GM18909 (cell line): Measurements from ENCODE around the gene MIXL1.
"Not testable (repeated sequence)": the region's sequence is repeated elsewhere in the genome, so short reads cannot be mapped to it uniquely, and the experiment has no call there.

Experiments
- ATAC-seq: cut with Tn5 transposase; IDR thresholded peaks from one replicate; pipeline ENCODE4 v1.9.1; 2021; ENCODE audit warnings: mild to moderate bottlenecking; ENCODE audit not compliant: unreplicated experiment, poor library complexity

Gene MIXL1

DNA sequence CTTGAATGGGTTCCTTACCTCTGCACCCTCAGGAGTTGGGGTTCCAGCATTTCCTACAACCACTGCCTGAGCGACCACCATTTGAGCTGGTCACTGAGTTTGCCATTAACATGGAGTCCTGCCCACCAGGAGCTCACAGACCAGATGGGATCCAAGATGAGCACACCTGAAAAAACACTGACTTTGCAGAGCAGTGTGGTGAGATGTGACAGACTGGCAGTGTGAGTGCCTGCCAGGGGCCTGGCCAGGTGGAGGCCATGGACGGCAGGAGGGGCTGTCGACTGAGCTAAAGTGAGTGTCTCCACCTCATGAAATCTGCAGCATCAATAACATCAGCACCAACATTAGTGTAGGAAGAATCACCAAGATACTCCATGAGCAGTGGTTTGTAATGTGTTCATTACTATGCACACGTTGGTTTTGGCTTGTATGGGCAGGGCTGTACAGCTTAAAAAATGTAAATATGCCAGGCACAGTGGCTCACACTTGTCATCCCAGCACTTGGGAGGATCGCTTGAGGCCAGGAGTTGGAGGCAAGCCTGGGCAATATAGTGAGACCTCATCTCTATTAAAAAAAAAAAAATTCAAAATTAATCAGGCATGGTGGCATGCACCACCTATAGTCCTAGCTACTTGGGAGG is 12.2 kb upstream of the MIXL1 start:
- no peak for ATAC-seq

DNA sequence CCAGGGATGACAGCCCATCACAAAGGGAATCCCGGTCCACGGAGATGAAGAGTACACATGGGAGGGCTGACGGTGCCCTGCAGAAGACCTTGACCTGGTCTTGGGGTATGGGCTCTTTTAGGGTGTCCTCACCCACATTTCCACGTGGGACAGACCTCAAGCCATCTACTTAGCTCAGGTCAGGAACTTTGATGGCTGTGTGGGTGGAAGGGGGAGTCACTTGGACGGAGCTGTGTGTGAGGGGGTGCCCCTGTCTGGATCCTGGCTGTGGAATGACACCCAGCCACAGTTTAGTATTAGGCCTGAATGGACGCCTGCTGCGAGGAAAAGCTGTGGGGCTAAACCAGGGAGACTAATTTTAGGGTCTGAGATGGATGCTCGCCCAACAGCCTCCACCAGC is 10.9 kb upstream of the MIXL1 start:
- ATAC-seq, result no peak

DNA sequence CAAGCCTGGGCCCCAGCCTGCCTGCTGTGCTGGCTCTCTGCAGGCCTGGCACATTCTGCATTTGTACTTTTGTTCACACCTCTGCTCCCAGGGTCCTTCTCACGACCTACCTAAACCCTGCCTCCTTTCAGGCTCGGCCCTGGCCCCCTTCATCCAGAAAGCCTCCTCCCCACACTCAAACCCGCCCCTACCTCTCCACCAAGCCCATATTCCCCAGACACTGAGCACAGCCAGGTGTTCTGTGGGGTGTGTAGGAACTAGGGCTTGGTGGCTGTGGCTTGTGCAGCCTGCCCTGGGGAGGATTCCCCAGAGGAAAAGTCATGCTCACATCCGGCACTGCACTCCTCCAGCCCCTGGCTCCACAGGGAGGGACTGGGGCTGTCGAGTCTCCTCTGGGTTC is 8.2 kb upstream of the MIXL1 start:
- ATAC-seq, result no peak

DNA sequence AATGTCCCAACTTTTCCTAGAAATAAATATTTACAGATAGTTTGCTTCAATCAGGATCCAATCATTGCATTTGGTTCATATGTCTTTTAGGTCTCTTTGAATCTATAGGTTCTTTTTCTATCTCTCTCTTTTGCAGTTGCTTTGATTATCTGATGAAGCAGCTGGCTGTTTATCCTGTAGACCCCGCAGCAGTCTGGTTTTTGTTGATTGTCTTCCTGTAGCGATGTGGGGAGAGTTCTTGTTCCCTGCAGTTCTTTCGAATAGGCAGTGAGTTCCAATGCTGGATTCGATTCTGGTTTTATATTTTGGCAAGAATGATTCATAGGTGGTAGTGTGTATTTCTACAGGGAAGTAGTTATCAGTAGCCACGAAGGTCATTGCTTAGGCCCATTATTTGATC is 7.4 kb upstream of the MIXL1 start:
- no peak for ATAC-seq

DNA sequence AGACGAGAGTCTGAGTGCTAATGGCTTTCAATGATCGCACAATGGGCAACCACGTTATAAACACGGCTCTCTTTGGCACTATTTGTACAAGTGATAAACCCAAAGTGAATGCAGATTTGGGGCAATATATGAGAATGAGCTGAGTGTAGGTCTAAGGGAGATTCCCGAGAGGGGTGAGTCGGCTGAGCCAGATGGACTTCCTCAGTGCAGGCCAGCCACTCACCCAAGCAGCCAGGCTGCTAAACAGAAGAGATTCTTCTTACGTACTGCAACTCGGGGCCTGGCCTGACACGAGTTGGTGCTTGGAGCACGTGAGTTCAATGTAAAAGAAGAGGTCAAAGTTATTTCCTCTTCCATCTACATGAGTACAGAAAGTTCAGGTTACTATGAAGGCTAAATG is 6.2 kb upstream of the MIXL1 start:
- no peak for ATAC-seq

DNA sequence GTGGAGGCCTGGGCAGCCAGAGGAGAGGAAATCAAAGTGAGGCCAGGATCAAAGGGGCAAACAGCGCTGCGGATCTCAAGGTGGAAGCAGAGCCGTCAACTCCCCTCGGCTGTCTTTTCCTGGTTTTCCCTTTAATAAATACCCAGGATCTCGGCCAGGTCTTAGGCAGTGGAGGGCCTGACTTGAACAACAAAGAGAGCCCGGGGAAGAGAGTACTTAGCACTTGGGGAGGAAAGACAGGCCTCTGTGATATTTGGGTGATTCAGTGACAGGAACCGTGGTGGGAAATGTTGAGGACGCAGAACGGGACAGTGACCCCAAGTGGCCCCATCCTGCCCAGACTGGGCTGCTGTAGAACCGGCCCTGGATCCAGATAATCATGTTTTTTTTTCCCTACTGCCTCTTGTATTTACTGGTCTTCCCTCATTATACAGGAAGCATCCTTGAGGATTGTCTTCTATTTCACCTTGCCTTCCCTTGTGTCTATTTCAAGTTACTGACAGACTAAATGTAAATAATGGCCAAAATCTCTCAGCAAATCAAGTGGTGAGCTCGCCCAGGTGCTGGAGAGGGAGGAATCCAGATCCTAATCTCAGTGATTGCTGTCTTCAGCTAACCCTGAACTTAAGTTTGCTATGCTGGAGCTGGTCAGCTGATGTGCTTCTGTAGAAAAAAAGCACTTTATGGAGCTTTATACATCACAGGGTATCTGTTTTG is 2.8 kb upstream of the MIXL1 start:
- ATAC-seq, result no peak

DNA sequence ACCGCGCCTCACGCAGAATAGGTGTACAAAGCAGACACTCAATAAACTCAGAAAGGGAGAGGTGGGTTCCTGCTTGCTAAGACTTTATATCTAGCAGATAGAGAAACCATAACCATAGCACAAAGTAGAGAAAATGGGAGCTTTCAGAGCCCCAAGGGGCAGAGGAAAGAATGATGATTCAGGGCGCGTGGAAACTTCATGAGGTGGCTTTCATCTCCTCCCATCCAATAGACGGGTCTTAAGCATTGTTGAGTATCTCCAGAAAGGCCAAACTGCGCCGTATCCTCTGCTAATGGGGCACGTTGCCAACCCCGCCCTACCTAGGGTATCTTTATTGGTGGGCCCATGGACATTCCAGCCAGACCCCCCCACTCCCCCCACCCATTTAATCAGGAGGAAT is 778 bp upstream of the MIXL1 start:
- ATAC-seq, result no peak

DNA sequence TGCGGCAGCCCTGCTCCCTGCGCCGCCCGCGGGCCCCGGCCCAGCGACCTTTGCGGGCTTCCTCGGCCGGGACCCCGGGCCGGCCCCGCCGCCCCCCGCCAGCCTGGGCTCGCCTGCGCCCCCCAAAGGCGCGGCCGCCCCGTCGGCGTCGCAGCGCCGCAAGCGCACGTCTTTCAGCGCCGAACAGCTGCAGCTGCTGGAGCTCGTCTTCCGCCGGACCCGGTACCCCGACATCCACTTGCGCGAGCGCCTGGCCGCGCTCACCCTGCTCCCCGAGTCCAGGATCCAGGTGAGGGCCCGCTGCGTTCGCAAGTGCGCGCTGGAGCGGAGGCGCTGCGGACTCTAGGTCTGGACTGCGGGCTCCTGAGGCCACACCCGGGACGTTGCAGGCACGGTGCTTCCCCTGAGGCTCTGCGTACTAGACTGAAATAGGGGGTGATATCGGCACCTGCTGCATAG is 351 bp downstream of the MIXL1 start:
- ATAC-seq, result peak; percentile 67

DNA sequence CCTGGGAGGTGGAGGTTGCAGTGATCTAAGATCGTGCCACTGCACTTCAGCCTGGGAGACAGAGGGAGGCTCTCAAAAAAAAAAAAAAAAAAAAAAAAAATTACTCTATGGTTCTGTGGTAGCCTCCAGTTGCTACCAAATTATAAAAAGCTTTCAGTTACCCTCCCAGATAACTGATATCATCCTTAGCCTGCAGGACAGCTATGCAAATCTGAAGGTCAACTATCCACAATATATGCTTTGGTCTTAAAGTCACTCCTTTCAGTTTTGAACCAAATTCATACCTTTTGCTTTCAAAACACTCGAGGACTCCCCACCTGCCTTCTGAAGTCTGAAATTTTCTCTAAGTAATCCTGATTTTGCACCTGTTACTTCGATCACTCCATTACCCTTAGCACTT is 3.1 kb downstream of the MIXL1 start:
- no peak for ATAC-seq

DNA sequence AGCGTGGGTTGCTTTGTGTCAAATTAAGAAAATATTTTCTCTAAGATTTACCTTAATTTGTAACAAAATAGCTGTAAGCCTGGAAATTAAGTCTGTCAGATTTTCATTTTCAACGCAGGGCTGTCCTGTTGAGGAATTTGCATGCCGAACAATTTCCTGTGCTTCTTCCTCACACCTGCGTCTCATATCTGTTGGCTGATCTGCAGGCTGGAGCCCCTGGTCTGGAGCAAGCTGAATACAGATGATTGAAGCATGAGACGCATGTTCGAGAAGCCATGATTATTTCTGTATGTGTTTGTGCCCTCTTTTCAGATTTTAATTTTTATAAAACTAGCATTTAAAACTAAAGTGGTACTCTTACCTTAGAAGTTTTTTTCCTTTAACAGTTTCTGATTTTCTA is 9.8 kb downstream of the MIXL1 start:
- no peak for ATAC-seq

DNA sequence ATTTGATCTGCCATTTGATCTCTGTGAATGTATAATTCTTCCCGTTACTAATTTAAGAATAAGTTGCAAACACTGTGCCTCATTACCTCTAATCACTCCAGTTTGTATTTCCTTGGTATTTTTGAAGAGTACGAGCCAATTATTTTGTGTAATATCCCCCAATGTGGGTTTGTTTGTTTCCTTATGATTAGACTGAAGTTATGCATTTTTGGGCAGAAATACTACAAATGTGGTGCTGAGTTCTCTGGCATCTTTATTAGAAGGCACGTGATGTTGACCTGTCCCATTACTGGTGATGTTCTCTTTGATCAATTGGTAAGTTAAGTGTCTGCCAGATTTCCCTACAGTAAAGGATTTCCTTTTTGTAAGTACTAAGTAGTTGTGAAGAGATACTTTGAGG is 10.3 kb downstream of the MIXL1 start:
- ATAC-seq, result no peak

DNA sequence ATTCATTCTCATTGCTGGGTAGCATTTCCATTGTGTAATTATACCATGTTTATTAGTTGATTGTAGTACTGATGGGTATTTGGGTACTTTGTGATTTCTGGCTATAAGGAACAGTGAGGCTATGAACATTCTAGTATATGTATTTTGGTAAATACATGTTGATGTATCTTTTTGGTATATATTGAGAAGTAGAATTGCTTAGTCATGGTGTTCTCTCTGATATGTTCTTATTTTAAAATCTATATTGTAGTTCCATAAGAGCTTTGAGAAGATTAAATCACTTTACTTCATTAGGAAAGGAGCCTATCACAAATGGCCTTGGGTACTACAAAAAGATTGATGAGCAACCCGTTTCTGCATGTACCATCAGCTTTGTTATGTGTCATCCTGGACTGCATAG is 13.4 kb downstream of the MIXL1 start:
- no peak for ATAC-seq

DNA sequence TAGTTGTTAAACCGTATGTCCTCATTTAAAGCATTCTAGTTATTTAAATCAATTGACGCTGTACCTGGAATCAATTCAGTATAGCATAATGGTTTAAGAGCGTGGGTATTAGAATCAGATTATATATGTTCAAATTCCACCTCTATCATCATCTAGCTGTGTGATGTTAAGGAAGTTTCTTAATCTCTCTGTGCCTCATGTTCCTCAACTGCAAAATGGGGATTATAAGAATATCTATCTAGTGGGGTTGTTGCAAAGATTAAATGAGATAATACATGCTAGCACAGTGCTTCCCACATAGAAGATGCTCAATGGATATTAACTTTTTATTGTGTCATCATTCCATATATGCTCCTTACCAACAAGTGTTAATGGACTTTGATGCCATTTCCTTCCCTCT is 16.0 kb downstream of the MIXL1 start:
- ATAC-seq, result no peak

DNA sequence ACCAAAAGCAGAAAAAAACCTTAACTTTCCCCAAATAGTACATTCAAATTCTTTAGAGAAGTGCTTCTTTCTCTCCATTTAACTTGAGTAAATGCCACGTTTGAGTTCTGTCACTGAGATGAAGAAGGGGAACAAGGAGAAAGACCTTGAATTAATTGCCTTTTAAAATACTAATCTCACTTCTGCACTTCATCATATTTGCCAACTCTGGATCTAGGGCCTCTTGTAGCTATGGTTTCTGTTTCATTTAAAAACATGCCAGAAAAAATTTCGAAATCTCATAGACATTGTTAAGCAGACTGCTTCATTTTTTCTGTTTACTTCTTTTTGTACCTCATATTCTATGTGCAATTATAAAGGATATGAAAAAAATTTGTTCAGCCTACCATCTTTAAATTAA is 24.6 kb downstream of the MIXL1 start:
- ATAC-seq, result no peak

DNA sequence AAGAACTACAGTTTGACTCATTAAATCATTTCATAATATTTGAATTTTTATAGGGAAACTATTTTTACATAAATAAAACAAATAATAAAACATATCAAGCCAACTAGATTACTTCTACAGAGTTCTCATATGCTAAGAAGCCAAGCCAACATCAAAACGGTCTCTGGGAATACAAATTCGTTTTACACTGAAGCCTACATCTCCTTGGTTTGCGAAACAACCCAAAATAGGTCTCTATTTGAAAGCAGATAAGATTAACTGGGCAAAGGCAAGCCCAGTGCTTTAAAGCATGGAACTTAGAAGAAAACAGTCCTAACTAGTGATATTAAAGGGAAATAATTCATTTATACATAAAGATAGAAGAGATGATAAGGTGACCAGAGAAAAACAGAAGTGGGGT is 25.3 kb downstream of the MIXL1 start:
- no peak for ATAC-seq

DNA sequence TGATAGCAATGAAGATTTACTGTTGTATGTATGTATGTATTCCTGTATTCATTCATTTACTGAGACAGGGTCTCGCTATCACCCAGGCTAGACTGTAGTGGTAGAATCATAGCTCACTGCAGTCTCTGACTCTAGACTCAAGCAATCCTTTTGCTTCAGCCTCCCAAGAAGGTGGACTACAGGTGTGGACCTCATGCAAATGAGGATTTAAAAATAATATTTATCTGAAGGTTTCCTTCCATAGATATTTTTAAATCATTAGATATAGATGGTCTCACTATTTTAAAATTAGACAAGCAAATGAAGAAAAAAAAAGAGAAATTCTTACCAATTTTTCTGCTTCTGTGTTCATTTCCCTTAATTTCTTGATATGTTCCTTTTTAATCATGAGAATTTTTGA is 27.0 kb downstream of the MIXL1 start:
- ATAC-seq, result no peak

DNA sequence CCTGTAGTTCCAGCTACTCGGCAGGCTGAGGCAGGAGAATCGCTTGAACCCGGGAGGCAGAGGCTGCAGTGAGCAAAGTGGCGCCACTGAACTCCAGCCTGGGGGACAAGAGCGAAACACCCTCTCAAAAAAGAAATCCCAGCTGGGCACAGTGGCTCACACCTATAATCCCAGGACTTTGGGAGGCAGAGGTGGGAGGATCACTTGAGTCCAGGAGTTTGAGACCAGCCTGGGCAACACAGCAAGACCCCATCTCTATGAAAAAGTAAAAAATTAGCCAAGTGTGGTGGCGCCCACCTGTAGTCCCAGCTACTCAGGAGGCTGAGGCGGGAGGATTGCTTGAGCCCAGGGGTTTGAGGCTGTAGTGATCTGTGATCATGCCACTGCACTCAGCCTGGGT is 29.4 kb downstream of the MIXL1 start:
- ATAC-seq, result not testable (repeated sequence)

DNA sequence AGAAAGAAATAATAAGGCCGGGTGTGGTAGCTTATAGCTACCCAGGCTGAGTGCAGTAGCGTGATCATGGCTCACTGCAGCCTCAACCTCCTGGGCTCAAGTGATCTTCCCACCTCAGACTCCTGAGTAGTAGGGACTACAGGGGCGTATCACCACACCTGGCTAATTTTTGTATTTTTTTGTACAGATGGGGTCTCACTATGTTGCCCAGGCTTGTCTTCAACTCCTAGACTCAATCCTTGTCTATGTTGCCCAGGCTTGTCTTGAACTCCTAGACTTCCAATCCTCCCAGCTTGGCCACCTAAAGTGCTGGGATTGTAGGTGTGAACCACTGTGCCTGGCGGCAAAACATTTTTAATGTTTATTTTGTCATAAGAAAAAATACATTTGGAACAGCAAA is 30.5 kb downstream of the MIXL1 start:
- no peak for ATAC-seq

DNA sequence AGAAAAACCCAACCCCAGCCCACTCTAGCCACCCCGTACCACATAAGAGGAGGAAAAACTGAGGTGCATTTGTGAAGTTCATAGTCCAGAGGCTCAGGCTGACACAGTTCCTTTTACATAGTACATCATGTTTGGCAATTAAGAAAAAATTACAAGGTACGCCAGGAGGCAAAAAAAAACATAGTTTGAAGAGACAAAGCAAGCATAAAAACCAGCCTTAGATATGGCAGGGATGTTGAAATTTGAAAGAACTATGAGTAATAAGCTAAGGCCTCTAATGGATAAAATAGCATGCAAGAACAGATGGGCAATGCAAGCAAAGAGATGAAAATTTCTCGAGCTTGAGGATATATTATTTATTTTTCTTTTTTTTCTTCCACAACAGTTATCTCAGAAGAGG is 31.9 kb downstream of the MIXL1 start:
- ATAC-seq, result no peak

DNA sequence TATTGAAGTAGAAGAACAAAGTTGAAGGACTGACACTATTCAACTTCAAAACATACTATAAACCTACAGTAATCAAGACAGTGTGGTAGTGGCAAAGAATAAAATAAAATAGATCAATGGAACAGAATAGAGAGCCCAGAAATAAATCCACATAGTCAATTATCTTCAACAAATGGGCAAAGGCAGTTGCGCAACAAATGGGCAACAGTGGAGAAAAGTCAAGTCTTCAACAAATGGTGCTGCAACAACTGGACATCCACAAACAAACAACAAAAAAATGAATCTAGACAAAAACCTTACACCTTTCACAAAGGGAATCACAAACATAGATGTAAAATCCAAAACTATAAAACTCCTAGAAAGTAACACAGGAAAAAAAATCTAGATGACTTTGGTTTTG is 38.4 kb downstream of the MIXL1 start:
- no peak for ATAC-seq

DNA sequence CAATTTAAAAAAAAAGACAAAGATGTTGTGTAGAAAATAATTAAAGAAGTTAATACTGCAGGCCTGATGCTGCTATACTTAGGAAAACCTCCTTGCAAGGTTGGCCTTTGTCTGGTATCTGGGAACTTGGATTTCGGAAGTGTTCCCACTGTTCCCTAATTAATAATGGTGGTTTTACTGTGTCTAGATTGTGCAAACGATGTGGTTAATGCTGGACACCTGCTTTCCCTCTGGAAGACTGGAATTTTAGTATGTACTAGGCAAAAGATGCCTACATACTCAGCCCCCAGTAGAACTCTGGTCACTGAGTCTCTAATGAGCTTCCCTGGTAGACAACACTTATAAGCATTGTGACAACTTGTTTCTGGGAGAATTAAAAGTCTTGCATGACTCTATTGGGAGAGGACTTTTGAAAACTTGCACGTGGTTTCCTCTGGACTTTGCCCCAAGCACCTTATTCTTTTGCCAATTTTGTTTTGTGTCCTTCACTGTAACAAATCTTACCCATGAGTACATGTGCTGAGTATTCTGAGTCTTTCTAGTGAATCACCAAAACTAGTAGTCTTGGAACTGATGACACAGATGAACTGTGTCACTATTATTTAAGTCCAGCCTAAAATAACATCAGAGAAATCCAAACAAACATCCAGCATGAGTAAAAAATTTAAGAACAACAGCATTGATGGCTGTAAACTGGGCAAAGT is 45.1 kb downstream of the MIXL1 start:
- ATAC-seq, result no peak
